ENCODE measurements around the gene OGFR.

Gene OGFR

DNA sequence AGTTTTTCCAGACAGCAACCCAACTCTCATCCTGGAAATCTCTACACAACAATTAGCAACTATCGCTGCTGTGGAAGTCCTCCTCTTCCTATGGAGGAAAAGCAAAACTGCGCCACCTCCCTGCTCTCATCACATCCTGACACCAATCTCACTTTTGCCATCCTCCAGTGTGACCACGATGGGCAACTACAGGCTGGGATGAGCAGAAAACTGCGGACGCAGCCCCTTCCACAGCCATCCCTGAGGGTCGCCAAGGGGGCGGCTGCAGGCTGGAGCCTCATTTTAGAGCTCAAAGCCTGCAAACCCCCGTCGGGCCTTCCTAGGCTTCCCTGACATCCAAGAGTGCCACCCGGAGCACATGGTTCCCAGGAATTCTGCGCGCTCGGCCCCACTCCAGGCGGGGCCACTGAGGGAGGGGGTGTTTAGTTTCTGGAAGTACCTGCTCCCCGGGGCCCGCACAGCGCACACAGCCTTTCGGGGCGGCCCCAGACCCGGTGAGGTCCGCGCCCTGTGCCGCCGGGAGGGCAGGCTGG is 55.8 kb downstream of the OGFR start:
- no peak for DNase-seq (ENCODE audit: low spot score)

DNA sequence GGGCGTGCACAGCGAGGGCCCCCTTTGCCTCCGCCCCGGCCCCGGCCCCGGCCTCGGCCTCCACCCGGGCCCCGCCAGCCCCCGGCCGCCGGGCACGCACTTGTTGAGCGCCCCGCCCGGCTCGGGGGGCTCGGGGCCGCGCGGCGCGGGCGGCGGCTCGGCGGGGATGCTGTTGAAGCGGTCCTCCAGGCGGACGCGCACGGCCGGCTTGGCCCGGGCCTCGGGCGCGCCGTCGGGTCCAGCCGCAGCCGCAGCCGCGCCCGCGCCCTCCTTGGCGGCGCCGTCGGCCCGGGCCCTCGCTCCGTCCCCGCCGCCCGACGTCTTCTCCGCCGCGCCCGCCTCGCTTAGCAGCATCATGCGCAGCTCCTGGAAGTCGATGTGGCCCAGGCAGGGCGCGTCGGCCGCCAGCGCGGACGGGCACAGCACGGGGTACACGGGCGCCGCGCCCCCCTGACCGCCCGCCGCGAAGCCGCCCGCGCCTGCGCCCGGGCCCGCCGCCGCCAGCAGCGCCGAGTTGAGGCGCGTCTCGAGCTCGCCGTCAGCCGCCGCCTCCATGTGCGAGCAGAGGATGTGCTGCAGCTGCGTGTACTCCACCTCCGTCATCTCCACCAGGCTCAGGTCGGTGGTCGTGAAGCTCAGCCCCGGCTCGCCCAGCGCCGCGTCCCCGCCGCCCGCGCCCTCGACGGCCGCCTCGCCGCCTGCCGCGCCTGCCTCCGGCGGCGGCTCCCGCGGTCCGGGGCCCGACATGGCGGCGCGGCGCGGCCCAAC is 56.5 kb downstream of the OGFR start:
- no peak for DNase-seq (ENCODE audit: low spot score)

DNA sequence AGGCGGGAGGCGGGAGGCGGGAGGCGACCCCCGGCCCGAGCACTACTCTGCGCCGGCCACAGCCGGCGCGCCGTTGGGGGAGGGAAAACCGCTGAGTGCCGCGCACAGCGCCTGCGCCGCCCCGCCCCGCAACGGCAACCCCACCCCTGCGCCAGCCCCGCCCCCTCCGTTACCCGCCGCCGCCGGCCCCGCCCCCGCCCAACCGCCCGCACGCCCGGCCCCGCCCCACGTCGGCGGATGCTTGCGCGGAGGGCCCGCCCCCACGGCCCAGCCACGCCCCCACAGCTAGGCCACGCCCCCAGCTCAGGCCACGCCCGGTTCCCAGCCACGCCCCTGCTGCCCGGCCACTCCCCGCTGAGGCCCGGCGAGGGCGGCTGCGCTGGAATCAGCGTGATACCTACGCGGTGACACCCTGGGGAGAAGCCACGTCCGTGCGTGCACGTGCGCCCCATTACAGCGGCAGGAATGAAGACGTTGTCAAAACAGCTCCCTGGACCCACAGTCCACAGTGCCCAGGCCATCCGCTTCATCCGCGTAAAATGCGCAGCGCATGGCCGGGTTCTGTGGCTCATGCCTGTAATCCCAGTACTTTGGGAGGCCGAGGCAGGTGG is 57.2 kb downstream of the OGFR start, which contains the start of gene TCFL5:
TSS of gene TCFL5 (minus strand) at position 97 of the 611 bp plus-strand sequence. CDS start 152 bp downstream, outside the sequence.
- peak; percentile 94 for DNase-seq (ENCODE audit: low spot score)
